GM19455 (cell line): Measurements from ENCODE around the gene CTNNA1.

Experiments
- ATAC-seq: cut with Tn5 transposase; IDR thresholded peaks from one replicate; pipeline ENCODE4 v1.9.1; 2021; ENCODE audit not compliant: unreplicated experiment

CTNNA1 gene

DNA sequence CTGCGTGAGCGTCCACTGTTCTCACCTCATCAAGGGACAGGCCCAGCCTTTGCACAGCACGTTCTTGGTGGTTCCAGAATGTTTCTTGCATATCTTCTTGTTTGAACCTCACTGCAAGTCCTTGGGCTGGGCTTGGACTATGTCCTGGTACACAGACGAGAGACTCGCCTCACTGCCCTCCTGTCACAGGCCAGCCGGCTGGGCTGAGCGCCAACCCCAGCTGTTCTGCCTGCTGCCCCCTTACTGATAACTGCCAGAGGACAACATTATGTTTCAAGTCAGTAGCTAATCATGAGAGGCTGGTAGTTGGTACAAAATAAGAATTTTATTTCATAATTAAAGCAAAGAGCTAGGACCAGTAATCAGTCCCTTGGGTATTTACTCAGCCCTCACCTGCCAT lies 174.8 kb downstream of the CTNNA1 start:
- ATAC-seq, result no peak

DNA sequence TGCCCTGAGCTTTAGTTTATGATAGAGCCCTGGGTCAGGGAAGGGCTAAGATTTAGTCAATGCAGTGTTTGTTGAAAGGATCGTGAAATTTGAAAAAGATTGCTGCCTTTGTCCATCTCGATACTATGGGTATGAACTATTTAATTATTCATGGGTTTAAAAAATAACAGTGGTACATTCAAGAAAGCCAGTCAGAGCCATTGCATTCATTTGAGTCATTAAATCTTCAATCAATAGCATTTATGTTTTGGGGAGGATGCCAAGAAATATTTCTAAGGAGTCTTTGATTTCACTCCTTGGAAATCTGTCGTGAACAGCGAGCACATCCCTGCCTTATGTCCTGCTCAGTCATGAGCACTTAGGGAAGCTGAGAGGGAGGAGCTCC lies 176.3 kb downstream of the CTNNA1 start:
- ATAC-seq, result no peak

DNA sequence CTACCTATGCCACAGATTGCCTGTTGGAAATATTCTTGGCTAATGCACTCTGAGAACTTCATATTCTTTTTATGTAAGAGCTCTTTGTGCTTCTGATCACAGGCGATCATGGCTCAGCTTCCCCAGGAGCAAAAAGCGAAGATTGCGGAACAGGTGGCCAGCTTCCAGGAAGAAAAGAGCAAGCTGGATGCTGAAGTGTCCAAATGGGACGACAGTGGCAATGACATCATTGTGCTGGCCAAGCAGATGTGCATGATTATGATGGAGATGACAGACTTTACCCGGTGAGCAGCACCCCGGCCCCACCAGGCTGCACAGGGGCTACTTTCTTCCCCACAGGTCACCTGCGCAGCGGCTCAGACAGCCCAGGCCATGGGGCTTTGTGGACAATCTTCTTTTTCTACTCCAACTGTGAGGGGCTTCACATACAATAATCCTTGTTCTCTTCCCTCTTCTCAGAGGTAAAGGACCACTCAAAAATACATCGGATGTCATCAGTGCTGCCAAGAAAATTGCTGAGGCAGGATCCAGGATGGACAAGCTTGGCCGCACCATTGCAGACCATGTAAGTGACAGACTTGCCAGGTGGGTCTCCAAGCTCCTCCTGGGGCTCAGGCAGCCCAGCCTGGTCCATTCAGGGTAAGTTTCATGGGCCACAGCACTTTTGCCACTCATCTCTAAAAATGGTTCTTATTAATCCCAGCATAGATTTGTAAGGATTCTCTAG lies 177.3 kb downstream of the CTNNA1 start:
- ATAC-seq, result no peak

DNA sequence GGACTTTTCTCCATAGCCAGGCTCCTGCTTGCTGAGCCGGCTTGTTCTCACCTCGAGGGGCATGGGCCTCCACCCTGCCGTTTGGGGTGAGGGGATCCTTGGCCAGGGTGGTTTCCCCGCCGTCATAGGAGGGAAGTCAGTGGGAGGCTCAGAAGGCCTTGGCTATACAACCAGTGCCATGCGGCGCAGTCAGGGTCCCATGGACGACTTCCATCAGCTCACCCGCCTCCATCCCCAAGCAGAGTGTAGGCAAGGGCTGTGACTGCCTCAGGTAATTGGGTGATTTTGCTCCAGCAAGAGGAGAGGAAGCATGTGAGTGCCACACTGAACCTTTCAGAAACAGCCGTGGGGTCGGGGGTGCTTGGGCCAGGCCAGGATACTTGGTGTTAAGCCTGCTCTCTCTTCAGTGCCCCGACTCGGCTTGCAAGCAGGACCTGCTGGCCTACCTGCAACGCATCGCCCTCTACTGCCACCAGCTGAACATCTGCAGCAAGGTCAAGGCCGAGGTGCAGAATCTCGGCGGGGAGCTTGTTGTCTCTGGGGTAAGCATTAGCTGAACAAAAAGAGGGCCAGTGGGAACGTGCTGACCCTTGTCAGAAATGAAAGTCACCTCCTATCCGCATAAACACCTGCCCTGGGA lies 179.1 kb downstream of the CTNNA1 start:
- ATAC-seq, result no peak

DNA sequence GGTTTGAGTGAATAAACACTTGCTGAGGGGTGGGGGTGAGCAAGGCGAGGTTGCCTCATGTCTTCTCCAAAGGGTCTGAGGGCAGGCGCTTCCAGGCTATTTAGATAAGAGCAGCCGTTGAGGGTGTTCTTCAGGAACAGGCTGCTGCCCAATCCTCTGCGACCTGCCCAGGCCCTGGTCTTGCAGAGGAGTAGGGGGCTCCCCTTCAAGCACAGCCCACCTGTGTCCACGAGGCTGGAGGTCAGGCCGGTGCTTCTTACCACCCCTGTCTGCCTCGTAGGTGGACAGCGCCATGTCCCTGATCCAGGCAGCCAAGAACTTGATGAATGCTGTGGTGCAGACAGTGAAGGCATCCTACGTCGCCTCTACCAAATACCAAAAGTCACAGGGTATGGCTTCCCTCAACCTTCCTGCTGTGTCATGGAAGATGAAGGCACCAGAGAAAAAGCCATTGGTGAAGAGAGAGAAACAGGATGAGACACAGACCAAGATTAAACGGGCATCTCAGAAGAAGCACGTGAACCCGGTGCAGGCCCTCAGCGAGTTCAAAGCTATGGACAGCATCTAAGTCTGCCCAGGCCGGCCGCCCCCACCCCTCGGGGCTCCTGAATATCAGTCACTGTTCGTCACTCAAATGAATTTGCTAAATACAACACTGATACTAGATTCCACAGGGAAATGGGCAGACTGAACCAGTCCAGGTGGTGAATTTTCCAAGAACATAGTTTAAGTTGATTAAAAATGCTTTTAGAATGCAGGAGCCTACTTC lies 180.5 kb downstream of the CTNNA1 start:
- ATAC-seq, result no peak

DNA sequence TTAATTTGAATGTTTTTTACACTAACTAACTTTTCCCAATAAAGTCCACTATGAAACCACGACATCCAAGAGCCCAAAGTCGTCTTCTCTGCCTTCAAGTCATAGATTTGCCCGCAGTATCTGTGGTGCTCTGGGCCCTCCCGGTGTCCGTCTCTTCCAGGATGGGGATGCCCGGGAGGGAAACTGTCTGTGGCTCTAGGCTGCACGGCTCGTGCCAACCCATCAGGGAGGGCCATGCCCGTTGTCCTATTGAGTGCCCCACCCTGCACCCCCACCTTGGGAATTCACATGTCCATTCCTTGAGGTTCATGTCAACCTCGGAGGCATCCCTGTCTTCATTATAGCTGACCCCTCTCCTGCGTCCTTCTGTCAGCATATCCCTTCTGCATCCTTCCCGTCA lies 181.7 kb downstream of the CTNNA1 start:
- ATAC-seq, result no peak

DNA sequence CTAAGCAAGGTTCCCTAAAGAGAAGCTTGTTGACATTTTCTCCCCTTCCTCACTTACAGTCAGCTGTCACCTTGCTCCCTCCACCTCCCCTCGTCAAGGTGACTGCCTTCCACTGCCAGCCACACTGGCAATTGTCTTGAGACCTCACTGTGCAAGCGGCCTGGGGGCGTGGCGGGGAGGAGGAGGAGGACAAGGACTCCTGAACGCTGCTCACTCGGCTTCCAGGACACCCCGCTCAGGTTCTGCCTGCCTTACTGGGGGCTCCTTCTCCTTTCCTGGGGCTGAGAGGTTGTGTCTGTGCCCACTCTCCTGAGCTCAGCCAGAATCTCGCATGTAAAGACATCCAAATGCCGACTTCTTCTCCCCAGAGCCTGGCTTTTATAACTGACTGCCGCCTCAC lies 182.2 kb downstream of the CTNNA1 start:
- no peak for ATAC-seq

DNA sequence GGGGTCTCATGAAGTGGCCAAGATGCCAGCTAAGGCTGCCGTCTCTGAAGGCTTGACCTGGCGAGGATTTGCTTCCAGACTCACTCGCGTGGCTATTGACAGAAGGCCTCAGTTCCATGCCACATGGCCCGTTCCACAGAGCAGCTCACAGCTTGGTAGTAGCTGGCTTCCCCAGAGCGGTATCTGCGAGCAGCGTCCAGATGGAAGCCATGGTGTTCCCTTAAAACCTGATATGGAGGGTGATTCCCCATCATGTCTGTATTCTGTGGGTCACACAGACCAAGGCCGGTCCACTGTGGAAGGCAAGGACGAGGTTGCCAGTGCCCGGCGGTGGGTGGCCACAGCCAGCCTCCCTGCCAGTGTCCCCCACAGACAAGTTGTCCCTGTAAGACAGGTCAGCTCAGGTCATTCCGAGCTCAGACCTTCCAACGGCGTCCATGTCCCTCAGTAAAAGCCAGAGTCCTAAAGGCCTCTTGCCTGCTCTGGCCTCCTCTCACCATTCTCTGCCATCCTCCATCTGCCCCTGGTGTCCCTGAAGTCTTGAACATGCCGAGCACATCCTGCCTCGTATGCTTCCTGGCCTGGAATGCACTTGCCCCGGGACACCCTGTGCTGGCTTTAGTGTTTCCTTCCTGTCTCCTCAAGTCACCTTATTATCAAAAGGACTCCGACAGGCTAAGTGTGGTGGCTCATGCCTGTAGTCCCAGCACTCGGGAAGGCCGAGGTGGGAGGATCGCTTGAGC lies 183.2 kb downstream of the CTNNA1 start:
- ATAC-seq, result no peak

DNA sequence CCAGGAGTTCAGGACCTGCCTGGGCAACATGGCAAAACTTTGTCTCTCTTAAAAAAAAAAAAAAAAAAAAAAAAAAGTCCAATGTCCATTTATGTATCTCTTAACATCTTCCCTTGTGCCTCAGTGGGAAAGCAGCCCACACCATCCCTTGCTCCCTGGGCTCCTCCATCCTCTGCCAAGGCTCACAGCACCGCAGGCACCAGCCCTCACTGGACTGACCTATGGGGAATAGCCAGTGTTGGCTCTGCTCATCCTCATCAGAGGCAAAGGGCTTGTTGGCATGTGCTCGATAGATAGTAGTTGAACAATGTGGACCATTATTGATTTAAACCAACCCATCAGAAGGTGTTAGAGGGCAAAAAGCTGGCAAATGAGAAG lies 183.7 kb downstream of the CTNNA1 start:
- ATAC-seq, result no peak

DNA sequence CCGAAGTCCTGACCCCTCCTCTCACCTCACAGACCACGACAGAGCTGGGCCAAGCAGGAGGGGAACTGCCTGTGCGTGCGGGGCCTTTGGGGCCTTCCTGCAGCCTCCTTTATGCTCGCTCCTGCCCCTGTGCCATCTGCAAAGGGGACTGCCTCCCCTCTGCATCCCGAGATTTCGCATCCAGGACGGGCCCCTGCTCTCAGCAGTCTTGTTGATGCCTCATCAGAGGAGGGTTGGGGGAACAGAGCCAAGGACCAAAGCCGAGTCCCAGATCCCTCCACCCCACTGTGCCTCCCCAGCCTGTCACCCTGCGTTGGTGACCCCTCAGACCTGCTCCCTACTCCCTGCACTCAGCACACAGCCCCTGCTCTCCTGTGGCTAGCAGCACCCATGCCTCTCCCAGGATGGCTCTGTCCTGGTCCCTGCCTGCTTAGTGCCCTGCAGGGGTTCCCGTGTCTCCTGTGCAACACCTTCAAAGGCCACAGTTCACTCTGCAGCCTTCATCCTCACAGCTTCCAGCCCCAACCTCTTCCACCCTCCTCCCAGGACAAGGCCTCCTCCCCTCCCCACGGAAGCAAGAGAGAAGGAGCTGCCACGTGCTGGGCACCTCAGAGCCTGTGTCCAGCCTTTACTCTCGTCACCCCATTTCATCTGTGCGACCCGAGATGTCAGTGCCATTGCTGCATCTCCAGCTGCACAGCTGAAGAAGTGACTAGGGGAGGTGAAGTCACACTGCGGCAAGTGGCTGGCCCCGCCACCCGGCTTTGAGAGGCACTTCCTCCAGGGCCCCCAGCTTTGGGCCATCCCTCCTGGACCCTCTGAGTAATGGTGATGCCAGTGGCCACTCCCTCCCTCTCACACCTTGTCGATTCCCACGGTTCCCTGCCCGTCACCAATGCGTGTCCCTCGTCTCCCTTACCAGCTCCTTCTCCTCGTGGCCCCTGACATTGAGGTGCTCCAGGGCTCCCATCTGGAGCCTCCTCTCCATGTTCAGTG lies 184.5 kb downstream of the CTNNA1 start:
- no peak for ATAC-seq

DNA sequence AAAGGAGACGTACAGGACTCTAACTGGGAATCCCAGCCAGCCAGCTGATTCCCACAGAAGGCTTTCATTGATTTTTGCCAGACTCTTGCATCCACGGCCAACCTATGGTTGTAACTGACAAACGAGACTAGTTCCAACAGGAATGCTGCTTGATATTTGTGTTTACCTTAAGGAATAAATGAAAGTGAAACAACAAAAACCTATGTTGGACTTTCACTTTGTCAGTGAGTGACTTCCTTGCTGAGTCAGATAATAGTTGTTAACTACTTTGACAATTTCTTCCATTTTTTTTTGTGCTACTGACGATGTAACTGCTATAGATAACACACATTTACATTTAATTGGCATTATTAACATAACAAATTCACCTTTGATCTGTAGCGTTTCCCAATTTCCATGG lies 185.3 kb downstream of the CTNNA1 start:
- ATAC-seq, result no peak

DNA sequence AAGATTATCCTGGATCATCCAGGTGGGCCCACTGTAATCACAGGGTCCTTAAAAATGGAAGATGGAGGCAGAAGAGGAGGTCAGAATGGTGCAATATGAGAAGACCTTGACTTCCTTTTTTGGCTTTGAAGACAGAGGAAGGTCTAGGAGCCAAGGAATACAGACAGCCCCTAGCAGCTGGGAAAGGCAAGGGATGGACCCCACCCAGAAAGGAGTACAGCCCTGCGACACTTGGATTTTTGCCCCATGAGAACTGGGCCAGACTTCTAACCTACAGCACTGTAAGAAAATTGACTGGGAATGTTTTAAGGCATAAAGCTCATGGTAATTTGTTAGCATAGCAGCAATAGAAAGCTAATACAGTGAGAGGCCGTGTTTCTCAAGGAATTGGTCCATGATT lies 188.8 kb downstream of the CTNNA1 start:
- ATAC-seq, result no peak

DNA sequence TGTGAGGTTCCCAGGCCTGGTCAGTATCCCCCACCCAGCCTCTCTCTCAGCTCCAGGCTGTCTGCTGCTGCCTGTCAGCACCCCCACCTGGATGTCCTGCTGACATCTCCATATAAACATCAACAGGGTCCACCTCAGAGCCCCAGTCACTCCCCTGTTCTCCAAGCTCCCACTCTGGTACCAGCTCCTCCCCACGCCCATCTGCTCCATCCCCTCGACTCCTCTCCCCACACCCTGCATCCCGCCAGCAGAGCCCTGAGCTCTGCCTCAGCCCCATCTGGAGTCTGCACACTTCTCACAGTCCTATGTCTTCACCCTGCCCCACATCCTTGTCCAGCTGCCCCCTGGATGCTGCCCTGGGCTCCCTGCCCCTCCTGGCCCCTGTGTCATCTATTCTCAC lies 189.6 kb downstream of the CTNNA1 start:
- ATAC-seq, result no peak

DNA sequence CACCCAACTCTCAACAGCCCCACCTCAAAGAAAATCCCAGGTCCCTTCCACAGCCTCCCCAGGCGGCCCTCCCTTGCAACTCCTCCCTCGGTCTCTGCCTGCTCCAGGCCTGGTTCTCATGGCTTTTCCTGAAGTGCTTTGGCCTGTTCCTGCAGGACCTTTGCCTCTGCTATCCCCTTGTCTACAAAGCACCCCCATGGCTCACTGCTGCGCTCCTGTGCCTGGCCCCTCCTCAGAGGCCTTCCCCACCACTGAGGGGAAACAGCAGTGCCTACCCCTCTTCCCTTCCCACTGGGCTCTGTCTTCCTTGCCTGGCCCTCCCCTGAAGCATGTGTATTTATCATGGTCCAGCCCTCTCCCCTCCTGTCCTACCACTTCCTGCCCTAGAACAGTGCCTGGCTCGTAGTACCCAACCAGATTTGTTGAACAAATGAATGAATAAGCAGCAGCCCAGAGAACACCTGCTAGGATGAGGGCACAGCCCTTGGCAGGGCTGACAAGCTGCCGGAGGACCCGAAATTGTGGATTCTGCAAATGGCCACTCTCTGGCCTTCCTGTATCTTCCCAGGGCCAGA lies 190.5 kb downstream of the CTNNA1 start:
- ATAC-seq, result no peak

DNA sequence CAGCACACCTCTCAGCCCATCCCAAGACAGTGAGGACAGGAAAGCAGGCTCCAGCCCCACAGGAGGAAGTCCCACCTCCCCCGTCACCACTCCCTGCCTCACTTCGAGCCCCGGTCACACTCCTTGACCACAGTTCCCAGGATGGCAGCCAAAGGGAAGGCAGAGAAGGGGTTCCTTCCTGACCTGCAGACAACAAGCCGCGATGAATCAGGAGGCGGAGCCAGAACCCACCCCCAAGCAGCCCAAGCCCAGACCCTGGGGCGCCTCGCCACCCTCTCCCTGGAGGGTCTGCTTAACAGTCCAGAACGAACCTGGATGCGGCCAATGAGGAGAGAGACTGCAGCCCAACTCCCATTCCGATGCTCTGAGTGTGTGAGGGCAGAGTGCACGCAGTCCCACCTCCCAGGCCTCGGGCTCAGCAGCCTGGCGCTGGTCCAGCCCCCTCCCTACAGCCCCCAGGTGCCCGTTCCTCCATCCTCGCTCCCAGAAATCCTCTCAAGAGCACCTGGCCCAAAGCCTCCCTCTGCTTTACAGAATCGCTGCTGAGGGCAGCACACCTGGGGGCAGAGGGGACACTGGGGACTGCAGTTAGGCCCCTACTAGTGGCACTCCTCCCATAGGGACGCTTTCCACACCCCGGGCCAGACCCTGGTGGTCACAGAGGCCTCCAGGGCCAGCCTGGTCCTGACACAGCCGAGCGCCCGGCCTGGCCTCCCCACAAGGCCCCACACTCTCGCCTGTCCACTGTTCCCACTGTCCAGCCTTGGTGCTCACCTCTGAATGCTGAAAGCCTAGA lies 191.5 kb downstream of the CTNNA1 start:
- ATAC-seq, result no peak

DNA sequence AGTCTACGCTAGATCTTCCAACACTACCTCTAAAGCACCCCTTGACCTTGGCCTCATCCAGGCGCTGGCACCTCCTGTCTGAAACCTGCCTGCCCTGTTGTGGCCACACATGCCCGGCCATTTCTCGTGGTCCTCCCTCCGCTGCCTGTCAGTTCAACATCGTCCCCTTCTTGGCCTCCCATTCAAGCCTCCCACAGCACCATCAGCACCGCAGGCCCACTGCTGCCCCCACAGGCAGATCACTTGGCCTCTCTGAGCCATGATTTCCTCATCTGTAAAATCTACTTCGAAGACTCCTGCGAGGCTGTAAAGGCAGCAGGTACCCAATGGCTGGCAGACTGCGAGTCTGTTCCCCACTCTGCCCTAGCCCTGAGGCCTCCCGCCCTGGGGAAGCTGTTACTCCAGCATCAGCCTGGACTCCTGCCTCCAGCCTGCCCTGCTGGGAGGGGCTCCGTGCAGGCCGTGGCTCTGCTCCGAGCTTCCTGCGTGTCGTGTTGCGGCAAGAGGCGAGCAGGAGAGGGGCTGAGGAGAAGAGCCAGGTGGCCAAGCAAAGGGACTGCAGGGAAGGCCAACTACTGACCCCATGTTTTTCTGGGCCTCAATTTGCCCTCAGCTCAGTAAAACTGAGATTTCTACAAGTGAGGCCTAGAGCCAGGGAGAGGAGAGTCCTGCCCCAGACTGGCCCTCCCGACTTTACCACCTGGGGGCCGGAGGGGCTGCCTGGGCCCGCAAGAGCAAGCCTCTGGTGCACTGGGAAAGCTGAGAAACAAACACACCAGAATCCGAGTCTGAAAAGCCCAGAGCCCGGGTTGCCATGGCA lies 192.4 kb downstream of the CTNNA1 start:
- no peak for ATAC-seq

DNA sequence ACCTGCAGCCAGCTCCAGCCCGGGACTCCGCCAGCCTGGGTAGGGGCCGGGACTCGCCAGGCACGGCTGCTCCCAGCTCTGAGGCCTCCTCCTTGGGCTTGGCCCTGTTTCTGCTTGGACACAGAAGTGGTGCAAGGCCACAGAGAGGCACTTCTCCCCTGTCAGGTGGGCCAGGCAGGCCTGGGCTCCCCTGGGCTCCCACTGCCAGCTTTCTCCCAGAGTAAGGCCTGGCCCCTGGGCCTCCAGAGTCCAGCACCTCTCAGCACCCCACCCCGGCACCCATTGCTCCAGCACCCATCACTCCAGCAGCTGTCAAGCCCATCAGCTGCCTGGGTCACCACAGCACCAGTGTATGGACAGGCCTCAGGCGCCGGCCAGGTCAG lies 193.0 kb downstream of the CTNNA1 start:
- no peak for ATAC-seq

DNA sequence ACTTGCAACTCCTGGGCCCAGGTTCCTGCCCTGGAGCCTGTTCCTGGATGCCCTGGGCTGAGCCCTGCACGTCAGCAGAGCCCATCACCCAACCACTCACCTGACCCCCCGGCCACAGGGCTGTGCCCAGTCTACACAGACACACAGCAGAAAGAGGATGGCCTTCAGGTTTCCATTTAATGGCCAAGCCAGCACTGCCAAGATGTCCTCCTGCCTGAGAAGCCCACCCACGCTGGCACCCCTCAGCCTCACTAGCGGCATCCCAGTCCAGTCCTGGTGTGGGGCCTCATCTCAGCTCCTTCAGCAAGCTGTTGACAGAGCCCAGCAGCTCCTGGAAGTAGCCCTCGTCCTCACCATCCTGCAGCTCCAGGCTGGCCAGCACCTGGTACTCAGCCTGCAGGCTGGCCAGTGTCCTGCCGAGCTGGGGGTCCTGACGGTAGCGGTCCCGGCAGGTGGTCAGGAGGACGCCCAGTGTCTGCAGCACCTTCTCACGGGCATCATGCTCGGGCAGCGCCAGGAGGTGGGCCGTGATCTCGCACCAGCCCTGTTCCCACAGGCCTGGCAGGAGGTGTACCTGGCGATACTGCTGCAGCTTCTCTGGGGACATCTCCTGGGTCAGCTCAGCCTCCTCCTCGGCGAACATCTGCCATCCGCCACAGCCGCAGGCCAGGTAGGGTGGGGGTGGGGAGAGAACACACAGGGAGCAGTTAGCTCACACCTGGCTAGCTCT lies 193.8 kb downstream of the CTNNA1 start:
- ATAC-seq, result no peak
